HG02763 (cell line): ENCODE data around the gene MXI1.

Source experiments
- ATAC-seq: cut with Tn5 transposase; IDR thresholded peaks from one replicate; pipeline ENCODE4 v1.9.1; 2021; ENCODE audit warnings: mild to moderate bottlenecking, moderate library complexity; ENCODE audit not compliant: unreplicated experiment

MXI1 gene

GRCh38 chr10:110207011-110207804 is at the start of gene MXI1:
TSS of gene MXI1 (plus strand) at chr10:110207605. CDS start at chr10:110207809, 204 bp downstream.
- peak; percentile 52 for ATAC-seq

- no peak for ATAC-seq
These were observed 49.1 kb upstream of the MXI1 start for GRCh38 chr10:110158051-110159005.

- no peak for ATAC-seq
These were observed 47.3 kb upstream of the MXI1 start for GRCh38 chr10:110160081-110160480.

- no peak for ATAC-seq
These were observed 46.9 kb upstream of the MXI1 start for GRCh38 chr10:110160522-110160921.

GRCh38 chr10:110162741-110163145 is 44.7 kb upstream of the MXI1 start:
- ATAC-seq: no peak

GRCh38 chr10:110163192-110163773 is 44.1 kb upstream of the MXI1 start:
- ATAC-seq: no peak

GRCh38 chr10:110163841-110164240 is 43.6 kb upstream of the MXI1 start:
- no peak for ATAC-seq

GRCh38 chr10:110165239-110165638 is 42.2 kb upstream of the MXI1 start:
- ATAC-seq: no peak

- no peak for ATAC-seq
These were observed 40.3 kb upstream of the MXI1 start for GRCh38 chr10:110167149-110167548.

GRCh38 chr10:110168601-110169481 is 38.6 kb upstream of the MXI1 start:
- no peak for ATAC-seq

- no peak for ATAC-seq
These were observed 37.8 kb upstream of the MXI1 start for GRCh38 chr10:110169586-110169985.

- ATAC-seq: no peak
These were observed 37.0 kb upstream of the MXI1 start for GRCh38 chr10:110170142-110170971.

- no peak for ATAC-seq
These were observed 36.4 kb upstream of the MXI1 start for GRCh38 chr10:110171032-110171431.

GRCh38 chr10:110172155-110172554 is 35.2 kb upstream of the MXI1 start:
- no peak for ATAC-seq

- ATAC-seq: no peak
These were observed 33.2 kb upstream of the MXI1 start for GRCh38 chr10:110174201-110174600.

GRCh38 chr10:110174816-110175215 is 32.6 kb upstream of the MXI1 start:
- ATAC-seq: no peak

GRCh38 chr10:110175406-110175805 is 32.0 kb upstream of the MXI1 start:
- no peak for ATAC-seq

GRCh38 chr10:110176141-110177030 is 31.0 kb upstream of the MXI1 start:
- ATAC-seq: no peak

- ATAC-seq: no peak
These were observed 28.2 kb upstream of the MXI1 start for GRCh38 chr10:110179220-110179619.
